ENCODE results near the gene OR2F1.

The OR2F1 gene, protein sequence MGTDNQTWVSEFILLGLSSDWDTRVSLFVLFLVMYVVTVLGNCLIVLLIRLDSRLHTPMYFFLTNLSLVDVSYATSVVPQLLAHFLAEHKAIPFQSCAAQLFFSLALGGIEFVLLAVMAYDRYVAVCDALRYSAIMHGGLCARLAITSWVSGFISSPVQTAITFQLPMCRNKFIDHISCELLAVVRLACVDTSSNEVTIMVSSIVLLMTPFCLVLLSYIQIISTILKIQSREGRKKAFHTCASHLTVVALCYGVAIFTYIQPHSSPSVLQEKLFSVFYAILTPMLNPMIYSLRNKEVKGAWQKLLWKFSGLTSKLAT

DNA sequence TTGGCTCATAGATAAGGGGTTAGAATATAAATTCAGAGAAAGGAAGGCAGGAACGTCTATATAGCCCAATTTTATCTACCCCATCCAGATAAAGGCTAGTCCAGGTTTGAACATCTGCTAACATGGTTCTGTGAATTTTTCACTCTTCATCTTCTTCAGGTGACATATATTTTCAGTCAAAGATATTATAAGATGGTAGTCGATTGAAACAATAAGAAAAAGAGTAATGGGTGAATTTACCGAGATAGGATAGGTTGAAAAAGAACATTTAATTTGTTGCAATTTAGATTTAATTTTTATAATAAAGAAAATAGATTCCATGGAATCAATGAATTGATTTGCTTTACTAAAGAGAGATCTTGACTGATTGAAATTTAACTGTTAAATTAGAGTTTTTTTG is at the start of gene OR2F1:
Gene OR2F1 (plus strand): TSS at position 301 of the 400 bp plus-strand sequence. CDS start 5,127 bp downstream, outside the sequence.
- DNase-seq, result no peak

- DNase-seq, result no peak
These were observed 49.1 kb upstream of the OR2F1 start for GRCh38 chr7:143905509-143905908.

DNA sequence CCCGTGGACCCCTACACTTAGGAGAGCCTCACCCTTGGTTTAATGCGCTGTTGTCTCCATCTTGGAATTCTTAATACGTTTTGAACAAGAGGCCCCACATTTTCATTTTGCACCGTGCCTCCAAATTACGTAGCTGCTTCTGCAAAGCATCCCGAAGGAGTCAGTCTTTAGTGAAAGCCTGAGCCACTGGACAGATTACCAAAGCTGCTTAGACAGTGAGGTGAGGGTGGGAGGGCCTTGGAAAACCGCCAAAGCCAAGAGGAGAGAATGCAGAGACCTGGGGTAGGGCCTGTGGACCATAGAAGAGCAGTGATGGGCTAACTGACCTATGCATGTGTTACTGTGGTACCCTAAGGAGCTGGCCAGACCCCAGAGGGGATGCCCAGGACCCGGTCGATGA is 48.5 kb upstream of the OR2F1 start:
- DNase-seq, result no peak

- no peak for DNase-seq
These were observed 47.7 kb upstream of the OR2F1 start for GRCh38 chr7:143906895-143907294.

DNA sequence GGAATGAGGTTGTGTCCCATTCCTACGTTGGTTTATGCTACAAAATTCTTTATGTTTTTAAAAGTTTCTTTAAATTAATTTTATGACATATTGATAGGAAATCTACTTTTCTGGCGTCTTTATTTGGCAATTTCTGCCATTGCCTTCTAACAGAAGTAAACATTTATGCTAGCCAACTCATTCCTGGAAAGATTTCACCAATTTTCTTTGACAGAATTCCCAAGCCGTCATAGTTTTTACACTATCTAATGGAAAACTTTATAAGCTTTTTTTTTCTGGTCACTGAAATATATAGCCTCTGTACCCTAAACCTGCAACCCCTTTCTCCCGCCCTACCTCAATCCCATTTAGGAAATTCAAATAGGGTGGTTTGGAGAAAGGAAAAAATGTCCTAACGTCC is 46.5 kb upstream of the OR2F1 start:
- no peak for DNase-seq

- DNase-seq, result no peak
These were observed 44.8 kb upstream of the OR2F1 start for GRCh38 chr7:143909863-143910262.

DNA sequence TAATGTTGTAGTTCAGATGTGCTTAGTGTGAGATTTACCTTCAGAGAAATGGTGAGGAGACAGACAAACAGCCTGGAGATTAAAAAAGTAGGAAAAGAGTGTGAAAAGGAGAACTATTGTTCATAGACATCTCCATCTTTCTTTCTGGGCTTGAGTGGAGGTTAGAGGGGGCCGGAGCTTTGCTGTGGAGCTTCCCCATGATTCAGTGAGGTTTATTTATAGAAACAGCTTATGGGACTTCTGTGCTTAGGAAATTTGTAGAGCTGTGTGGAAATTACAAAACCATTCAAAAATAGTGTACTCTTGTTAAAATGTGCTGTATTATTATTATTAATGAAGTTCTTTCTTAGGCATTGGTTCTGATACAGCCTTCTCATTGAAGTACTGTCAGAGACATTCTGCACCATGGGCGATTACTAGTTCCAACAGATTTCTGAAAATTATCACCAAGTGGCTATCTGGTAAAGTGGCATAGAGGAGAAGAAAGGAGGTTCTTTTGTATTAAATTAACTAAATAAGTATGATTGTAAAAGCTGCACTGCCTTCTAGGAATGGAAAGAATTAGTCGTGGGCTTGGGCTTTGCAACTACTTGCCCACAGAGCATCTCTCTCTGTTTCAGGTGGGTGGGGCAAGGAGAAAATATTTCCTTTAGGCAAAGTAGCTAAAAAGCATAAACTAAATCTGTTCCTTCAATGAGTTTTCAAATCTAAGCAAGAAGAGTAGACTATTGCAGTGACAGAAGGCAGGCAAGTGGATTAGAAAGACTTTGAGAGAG is 44.0 kb upstream of the OR2F1 start:
- no peak for DNase-seq

GRCh38 chr7:143913945-143914615 is 40.6 kb upstream of the OR2F1 start:
- no peak for DNase-seq

DNA sequence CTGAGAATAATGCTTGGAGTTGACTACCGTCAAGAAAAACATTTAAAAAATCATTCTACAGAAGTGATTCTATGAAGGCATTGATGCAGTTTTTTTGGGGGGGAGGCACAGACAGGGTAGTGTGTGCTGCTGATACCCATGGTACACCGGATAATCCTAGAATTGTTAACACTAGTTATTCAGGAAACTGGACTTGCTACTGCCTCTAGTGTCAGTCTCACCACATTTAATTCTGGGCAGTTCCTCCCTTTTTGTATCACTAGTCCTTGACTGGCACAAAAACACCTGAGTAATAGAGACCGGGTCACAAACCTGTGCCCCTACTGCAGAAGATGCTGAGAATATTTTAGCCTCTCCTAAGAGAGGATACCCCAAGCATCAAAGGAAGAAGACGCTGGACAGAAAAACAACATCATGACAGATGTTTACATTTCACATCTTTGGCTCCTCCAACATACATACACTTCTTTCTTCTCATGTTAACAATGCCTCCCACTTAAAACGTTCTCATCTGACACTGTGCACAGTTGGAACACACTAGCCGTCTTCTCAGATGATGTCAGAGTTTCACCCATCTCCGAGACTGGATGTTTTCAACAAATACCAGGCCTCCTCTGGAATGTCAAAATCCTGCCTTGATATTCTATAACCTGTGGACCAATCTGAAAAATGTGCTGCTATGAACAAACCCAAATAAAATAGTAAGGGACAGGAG is 39.5 kb upstream of the OR2F1 start:
- no peak for DNase-seq

DNA sequence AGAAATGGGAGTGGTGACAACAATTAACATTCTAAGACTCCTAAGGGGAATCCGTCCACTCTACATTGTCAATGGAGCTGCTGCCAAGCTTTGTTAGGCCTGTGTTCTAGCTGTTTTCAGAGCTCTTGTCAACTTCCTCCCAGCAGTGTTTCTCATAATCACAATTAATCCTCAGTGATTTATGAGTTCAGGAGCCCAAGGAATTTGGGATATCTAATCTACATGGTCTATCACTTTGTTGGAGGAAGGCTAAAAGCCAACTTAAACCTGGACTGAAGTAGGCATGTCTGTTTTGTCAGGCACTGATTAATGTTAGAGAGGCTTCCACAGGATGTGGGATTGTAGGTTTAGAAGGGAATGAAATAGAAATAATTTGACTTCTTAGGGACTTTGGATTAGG is 29.8 kb upstream of the OR2F1 start:
- no peak for DNase-seq

- DNase-seq, result no peak
These were observed 25.3 kb upstream of the OR2F1 start for GRCh38 chr7:143929224-143929920.

DNA sequence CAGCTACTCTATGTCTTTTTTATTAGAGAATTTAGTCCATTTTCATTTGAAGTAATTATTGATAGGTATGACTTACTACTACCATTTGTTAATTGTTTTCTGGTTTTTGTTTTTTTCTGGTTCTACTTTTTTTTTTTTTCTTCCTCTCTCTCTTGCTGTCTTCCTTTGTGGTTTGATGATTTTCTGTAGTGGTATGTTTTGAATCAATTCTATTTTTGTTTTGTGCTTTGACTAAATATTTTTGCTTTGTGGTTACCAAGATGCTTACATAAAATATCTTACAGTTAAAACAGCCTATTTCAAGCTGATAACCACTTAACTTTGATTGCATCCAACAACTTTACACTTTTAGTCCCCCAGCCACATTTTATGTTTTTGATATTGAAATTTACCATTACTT is 22.9 kb upstream of the OR2F1 start:
- no peak for DNase-seq

- no peak for DNase-seq
These were observed 19.9 kb upstream of the OR2F1 start, which contains the start of gene OR2F2 for GRCh38 chr7:143934526-143935325. TSS of gene OR2F2 (plus strand) at chr7:143935233. CDS start at chr7:143935233, 0 bp downstream.

GRCh38 chr7:143936087-143937009 is 18.3 kb upstream of the OR2F1 start:
- DNase-seq, result no peak

GRCh38 chr7:143938379-143939243 is 16.0 kb upstream of the OR2F1 start:
- no peak for DNase-seq

- no peak for DNase-seq
These were observed 9.2 kb upstream of the OR2F1 start for GRCh38 chr7:143945423-143945822.

DNA sequence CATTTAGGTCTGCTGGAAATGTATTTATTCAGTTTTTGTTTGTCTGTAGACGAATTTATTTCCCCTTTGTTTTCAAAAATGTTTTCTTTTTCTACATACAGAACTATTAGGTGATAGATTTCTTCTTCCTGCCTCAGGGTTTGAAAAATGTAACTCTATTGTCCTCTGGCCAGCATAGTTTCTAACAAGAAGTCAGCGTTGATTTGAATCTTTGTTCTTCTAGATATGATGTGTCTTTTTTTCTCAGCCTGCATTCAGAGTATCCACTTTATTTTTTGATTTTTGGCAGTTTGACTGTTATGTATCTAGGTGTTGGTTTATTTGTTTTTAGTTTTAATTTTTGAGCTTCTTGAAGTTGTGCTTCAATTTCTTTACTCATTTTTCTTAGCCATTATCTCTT is 7.5 kb upstream of the OR2F1 start:
- DNase-seq, result no peak

GRCh38 chr7:143948733-143949132 is 5.9 kb upstream of the OR2F1 start:
- no peak for DNase-seq

- DNase-seq, result no peak
These were observed 1.2 kb upstream of the OR2F1 start for GRCh38 chr7:143953421-143953820.

Measured in MV-4-11 (cell line).